C1 segment of cervical spinal cord (tissue), 14 donors: ENCODE results near the gene XYLT1.
A peak's percentile ranks its signal among the peaks of the same experiment; 100 is the strongest.
"Not testable (repeated sequence)": the region's sequence is repeated elsewhere in the genome, so short reads cannot be mapped to it uniquely, and the experiment has no call there.

Experiments used
- DNase-seq, 14 donors: peaks; one replicate each; lab custom pipeline; 2025; lab: John Stamatoyannopoulos, UW

Gene XYLT1

DNA sequence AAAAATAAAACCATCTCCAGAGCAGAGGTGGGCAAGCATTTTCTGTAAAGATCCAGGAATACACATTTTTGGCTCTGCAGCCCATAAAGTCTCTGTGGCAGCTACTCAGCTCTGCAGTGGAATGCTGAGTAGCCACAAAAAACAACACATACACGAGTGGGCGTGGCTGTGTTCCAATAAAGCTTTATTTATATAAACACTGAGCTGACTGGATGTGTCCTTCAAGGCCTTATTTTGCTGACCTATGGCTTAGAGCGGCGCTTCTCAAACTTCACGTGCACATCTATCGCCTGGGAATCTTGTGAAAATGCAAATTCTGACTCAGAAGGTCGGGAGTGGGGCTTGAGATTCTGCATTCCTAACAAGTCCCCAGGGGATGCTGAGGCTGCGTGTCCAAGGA, 39.7 kb downstream of the XYLT1 start:
- no peak for DNase-seq

DNA sequence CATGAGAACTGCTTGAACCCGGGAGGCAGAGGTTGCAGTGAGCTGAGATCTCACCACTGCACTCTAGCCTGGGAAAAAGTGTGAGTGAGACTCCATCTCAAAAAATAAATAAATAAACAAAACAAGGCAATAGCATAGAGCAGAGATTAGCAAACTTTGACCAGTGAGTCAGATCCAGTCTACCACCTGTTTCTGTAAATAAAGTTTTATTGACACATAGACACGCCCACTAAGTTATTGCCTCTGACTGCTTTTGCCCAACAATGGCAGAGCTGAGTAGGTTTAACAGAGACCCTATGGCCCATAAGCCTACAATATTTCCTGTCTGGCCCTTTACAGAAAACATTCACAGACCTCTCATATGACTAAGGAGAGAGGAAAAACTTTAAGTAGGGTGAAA, 44.3 kb downstream of the XYLT1 start:
- DNase-seq = no peak

DNA sequence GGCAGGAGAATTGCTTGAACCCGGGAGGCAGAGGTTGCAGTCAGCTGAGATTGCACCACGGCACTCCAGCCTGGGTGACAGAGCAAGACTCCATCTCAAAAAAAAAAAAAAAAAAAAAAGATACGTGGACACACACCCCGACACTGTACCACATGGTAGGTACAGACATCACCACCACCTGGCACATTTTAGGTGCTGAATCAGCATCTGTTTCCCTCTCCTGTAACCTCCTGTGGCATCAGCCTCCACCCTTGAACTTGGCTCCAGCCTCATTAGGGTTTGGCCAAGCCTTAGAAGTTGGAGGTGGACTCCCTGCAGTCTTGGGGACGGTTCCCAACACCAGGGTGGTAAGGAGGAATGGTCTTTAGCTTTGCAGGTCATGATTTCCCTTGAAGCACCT, 46.0 kb downstream of the XYLT1 start:
- DNase-seq = no peak

DNA sequence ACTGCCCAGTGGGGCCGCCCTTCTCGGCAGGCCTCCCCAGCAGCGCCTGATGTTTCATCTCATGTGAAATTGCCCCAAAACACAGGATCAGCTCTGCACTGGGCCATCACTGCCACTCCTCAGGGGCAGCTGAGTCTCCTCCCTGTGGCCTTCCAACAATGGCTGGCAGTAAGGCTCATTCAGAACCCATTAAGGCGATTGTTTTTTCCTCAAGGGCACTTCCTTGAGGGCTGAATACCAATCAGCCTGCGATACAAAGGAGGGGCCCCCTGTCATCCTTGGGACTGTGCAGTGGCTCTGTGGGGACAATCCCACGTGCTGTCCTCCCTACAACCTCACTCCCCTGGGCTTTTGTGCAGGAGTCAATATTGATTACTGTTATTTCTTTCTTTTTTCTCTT, 47.5 kb downstream of the XYLT1 start:
- DNase-seq = no peak

DNA sequence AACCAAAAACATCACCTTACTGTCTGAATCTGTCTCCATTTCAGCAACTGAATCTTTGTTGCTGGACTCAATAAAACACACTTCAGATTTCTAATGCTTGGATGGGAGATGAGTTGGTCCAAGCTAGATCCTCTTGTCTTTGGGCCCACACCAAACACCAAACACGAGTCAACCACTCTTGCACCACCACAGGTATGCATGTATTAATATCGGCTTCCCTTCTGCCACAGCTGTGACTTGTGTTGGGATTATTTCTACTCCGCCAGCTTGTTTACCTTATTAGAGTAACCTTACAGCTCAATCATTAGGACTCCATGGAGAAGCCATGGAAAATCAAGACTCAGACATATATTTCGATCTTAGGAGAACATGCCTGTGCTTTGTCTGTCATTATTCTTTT, 49.9 kb downstream of the XYLT1 start:
- DNase-seq = no peak

DNA sequence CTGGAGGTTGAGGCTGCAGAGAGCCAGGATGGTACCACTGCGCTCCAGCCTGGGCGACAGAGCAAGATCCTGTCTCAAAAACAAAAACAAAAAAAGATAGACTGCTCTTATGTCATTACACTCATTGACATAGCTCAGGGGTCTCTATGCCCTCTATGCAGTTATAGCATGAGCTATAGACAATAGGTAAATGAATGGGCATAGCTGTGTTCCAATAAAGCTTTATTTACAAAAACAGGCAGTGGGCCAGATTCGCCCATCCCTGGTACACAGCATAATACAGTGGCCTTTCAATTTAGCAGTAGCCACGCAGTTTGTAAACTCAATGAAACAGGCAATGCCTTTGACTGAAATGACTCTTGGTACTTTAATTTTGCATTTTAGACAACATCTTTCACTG, 51.5 kb downstream of the XYLT1 start:
- DNase-seq = no peak

DNA sequence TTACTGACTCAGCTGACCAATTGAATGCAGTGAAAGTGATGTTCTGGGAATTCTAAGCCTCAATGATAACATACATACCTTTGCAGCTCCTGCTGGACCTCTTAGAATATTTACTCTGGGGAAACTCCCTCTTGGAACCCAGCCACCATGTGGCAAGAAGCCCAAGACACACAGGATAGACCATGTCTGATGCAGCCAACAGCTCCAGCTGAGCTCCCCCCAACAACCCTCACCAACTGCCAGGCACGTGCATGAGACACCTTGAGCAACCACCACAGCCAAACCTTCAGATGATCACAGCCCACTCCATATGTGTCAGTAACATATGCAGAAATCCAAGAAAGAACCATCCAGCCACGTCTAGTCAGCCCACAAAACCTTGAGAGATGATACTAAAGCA, 53.0 kb downstream of the XYLT1 start:
- no peak for DNase-seq

DNA sequence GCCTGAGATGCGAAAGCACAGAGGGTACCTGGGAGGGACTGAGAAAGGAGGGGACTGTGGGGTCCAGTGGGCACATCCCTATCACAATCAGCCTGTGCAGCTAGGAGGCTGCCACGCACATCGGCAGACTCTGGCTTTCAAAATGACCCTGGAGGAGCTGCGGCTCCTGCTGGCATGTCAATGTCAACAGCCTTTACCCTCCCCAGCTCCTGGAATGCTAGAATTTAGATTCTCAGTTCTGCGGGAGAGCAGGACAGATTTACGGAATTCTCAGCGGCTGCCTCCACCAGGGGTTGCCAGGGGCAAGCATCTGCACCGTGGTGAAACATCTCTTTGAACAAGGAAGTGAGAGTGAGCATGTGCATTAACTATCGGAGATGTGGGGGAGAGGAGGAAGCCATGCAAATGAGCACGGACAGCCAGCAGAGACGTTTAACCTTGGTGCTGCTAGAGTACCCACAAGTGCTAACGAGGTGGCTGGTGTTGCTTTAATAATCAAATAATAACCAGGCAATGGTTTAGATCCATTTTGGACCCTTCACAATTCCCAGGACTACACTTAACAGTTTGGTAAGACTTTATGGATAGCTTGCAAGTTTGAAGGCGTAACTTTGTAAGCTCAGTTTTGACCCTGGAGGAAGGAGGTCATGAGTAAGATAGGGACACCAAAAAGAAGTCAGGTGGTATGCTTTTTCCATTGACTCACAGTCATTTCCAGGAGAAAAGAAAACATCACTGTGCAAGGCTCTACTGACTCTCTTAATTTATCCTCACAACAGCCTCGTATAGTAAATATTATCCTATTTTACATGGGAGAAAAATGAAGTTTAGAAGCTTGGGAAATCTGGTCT, 54.1 kb downstream of the XYLT1 start:
- peak in 11 of 14 donors; percentile 12 to 59 (median 41) for DNase-seq

DNA sequence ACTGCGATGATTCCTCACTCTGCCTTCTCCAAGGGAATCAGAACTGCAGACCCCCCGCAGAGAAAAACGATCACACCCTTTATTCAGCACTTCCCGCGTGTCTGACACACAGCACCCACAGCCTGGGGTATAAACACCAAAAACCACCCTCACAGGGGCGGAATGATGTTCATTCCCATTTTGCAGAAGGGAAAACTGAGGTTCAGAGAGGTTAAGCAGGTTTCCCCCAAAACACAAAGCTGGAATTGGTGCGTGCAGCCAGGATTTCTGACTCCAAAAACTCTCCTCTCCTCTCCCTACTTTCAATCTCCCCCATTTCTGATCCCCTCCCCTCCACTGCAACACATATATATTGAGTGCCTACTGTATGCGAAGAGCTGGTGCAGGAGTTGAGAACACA, 55.8 kb downstream of the XYLT1 start:
- no peak for DNase-seq

DNA sequence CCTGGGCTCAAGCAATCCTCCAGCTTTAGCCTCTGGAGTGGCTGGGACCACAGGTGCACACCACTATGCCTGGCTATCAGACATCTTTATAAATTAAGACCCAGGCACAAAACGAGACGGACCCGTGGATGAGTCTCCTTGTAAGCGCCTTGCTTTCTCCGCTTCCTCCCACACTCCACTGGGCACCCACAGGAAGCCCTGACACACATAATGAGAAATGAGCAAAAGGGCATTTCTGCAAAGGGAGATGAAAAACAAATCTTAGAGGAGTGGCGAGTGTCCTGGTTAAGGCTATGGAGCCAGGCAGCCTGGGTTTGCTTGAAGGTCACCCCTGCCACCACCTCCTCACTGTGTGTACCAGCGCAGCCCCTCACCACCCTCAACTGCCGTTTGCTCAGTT, 56.3 kb downstream of the XYLT1 start:
- no peak for DNase-seq

DNA sequence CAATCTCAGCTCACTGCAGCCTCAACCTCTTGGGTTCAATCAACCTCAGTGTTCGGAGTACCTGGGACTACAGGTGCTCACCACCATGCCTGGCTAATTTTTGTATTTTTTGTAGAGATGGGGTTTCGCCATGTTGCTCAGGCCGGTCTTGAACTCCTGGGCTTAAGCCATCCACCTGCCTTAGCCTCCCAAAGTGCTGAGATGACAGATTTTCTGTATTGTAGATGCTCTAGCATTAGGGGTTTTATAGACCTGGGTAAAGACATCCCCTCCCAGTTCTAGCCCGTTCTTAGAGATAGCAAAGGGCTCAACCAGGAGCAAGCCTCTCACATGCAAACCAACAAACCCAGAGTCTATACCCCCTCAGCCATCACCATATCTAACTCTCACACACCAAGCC, 57.3 kb downstream of the XYLT1 start:
- DNase-seq = no peak

DNA sequence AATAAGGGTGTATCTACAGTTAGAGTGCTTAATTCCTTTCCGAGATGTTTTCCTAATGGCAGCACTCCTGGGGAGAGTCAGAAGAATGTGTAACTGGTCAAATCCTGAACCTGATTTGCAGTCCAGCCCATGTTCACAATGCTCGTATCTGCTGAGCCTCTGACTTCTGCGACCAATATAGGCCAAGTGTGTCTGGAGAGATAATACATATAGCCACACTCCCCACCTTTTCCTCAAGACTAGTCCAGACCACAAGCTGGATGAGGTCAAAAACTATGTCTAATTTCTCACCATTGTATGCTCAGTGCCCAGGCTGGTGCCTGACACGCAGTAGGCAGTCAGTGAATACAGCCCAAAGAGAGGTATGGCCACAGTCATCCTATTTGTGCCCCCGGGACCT, 58.0 kb downstream of the XYLT1 start:
- no peak for DNase-seq

DNA sequence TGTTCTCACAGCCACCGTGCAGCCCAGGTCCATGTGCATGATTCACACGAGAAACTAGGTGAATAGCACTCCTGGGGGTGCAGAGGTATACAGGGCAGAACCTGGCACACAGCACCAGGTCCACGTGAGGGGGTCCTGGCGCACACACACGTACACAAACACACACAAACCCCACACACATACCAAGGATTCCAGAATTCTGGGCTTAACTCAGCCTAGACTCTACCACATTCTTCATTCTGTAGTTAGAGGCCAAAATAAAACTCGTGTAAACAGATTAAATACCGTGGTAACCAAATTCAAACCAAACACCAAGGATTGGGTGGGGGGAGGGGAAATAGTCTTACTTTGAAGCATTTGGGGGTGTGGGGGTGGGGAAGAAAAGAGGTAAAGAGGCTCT, 58.5 kb downstream of the XYLT1 start:
- no peak for DNase-seq

DNA sequence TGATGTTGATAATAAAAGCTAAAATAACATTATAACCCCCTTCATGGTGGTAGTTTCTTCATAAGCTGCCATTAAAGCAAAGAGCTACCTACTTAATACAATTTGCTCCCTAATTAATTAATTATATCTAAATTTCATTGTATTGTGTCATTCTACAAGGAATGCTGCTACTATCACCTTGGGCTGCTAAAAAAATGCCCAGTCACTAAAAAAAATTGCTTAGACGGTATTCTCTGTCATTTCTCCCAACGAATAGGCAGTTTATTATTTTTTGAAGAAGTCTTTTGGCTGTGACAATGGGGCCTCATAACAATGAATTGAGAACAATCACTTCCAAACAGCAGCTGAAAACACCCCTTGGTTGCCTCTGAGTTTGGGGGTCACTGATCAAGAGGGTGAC, 59.5 kb downstream of the XYLT1 start:
- DNase-seq = no peak

DNA sequence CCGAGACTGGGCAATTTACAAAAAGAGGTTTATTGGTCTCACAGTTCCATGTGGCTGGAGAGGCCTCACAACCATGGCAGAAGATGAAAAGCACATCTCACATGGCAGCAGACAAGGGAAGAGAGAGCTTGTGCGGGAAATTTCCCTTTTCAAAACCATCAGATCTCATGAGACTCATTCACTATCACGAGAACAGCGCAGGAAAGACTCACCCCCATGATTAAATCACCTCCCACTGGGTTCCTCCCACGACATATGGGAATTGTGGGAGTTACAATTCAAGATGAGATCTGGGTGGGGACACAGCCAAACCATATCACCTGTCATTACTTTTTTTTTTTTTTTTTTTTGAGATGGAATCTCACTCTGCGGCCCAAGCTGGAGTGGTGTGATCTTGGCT, 60.4 kb downstream of the XYLT1 start:
- DNase-seq = not testable (repeated sequence)

DNA sequence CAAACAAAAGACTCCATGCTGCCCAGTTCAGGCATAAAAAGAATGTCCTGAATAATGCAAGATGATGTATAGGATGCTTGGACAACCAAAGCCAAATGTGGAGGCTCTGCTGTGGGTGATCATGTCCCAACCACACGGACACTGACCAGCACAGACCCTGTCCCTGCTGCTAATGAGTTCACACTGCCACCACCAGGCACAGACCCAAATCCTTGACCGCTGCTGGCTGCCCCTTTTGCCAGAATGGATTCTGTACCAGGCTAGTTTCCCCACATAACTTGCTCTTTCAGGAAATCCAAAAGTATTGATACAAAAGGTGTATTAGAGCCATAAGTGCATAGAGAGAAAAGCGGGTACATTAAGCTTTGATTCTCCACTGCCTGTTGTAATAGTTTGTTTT, 60.9 kb downstream of the XYLT1 start:
- DNase-seq = peak in 8 of 14 donors; percentile 4 to 50 (median 17)

DNA sequence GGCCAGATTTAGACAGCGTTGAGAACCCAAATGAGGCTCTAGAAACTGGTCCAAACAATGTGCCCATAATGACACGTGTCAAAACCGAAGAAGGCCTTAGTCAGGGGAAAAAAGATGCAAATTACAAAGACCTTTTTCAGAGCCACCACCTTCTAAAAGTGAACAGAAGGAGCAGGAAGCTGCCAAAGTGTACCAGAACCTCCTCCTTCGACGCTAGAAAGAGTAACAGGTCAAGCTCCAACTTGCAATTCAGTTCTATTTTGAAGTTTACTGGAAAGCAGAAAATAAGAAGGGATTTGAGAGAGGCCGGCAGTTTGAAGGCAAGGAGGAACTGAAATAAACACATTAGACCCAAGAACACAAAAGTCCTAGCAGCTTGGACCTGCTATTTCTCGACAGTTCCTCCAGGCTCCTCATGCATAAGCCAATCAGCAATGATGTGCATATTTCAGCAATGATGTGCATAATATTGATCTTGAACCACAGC, 61.8 kb downstream of the XYLT1 start:
- DNase-seq = no peak

DNA sequence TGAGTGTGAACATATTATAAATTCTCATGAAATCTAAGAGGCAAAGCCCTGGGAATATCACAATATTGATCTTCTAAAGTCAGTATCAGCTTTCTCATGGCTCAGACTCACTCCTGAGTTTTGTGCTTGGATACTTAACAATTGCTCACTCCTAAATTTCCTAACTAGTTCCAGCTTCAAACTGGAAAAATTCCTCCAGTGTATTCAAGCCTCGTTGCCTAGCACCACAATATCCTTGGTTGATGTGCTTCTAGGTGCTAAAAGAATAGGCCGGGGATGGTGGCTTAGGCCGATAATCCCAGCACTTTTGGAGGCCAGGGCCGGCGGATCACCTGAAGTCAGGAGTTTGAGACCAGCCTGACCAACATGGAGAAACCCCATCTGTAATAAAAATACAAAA, 62.5 kb downstream of the XYLT1 start:
- no peak for DNase-seq

DNA sequence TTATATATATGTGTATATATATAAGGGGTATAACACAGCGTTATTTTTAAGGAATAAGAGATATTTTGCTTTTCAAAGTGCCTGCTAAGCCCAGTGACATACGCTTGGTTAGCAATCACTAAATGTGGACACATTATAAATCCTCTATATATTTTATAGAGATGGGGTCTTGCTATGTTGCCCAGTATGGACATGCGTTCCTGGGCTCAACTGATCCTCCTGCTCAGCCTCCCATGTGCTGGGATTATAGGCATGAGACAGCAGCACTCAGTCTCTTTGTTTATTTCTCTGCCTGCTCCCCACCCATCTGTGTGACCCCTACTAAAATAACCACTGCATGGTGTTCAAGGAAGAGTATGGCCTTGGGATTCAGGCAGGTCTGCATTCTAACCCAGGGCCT, 63.4 kb downstream of the XYLT1 start:
- DNase-seq = no peak

DNA sequence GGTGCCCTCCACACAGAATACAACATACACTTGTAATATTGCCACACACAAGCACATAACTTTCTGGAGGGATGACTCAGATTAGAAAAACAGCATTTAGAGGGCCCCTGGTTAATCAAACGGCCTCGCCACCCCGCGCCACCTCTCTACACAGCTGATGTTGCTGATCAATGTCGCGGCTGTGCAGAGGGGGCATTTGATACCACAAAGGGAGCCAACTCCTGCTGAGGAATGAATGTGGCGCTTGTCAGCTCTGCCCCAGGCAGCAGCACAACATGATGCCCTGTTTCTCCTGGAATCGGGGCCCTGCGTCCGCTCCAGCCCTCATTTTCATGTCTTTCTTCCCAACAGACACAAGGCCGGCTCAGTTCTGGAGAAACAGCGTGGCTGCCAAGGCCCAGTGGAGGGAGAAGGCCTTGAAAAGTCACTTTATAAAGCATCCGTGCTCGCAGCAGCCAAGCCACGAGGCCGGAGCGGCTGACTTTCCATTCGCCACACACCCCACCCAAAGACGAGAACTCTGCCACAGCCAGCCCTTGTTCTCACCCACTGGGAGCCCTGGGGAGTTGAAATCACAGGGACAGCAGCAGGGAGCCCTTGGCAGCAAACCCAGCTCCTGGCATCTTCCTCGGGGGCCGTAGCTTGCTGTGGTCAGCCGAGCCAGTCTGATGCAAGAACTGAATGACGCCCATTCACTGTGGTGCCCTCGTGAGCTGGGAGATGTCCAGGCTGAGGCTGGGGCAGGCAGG, 65.6 kb downstream of the XYLT1 start:
- peak; percentile 28 to 98 (median 90) for DNase-seq

DNA sequence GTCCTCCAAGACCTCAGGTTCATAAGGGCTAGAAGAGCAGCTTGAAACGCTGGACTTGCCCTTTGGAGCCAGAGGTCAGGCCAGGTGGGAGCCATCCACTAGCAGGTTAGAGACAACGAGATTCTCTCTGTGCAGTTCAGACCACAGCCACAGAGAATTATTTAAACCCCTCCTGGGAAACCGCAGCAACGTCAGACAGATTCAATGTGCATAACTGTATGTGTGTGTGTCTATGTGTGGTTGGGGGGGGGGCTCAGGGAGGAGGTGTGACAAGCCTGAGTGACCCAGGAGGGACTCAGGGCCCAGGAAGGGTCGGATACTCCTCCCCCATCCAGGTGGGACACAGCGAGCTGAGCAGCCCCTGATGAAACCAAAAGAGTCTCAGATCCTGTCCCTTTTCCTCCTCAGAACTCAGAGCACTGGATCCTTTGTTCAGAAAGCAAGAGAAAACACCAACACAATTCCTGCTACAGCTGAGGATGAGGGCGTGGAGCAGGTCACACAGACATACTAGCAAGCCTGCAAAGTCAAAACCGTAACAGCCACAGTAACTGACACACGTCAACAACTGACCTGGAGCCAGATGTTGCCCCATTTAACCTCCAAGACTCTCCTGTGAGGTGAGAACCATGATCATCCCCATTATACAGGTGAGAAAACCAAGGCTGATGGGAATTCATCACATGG, 66.8 kb downstream of the XYLT1 start:
- DNase-seq = peak in 1 of 14 donors; percentile 34

DNA sequence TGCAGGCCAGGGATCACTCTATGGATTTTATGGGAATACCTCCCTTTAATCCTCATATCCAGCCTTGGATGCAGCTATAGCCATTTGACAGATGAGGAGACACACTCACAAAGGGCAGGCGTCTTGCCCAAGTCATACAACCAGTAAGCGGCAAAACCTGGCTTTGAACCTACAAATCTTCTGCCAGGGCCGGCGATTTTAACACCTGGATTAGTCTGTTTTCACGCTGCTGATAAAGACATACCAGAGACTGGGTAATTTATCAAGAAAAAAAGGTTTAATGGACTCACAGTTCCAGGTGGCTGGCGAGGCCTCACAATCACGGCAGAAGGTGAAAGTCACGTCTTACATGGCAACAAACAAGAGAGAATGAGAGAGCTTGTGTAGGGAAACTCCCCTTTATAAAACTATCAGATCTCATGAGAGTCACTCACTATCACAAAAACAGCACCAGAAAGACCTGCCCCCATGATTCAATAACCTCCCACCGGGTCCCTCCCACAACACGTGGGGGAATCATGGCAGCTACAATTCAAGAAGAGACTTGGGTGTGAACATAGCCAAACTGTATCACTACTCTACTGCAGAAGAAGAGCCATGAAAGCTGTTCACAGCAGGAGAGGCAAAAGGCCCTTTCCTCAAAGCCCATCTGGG, 67.5 kb downstream of the XYLT1 start:
- no peak for DNase-seq
